ENCODE measurements around the gene NR6A1.

NR6A1 gene

GRCh38 chr9:124694414-124695279 is 76.5 kb downstream of the NR6A1 start:
- Histone ChIP-seq H3K27me3 (ENCODE audit: control insufficient read depth in 1 of 2, insufficient read depth in 2 of 2, low read length in 2 of 2) (no peaks in the 10 kb centered on the region), H3K4me3 (ENCODE audit: low read depth in 1 of 2, low read length in 2 of 2) (no peak overlapping the region), H3K27ac (ENCODE audit: low read depth, low read length) (no peak overlapping the region), H3K9me3 (ENCODE audit: control insufficient read depth in 1 of 2, low read length in 2 of 2) (no peaks in the 10 kb centered on the region), H3K36me3 (ENCODE audit: control insufficient read depth in 1 of 2, insufficient read depth in 2 of 2, low read length in 2 of 2) (no peaks in the 10 kb centered on the region), H3K4me1 (ENCODE audit: control insufficient read depth in 1 of 2, insufficient read depth in 2 of 2, low read length in 2 of 2) (no peaks in the 10 kb centered on the region), H3K9ac (ENCODE audit: low read depth in 1 of 2, low read length in 2 of 2) (no peak overlapping the region)

GRCh38 chr9:124693403-124693802 is 77.7 kb downstream of the NR6A1 start:
- H3K4me3 ChIP-seq (ENCODE audit: low read depth in 1 of 2, low read length in 2 of 2) = no peak overlapping the region
- H3K9ac ChIP-seq (ENCODE audit: low read depth in 1 of 2, low read length in 2 of 2) = no peak overlapping the region
- H3K27ac ChIP-seq (ENCODE audit: low read depth, low read length) = no peak overlapping the region
- no peaks in the 10 kb centered on the region for H3K27me3 ChIP-seq (ENCODE audit: control insufficient read depth in 1 of 2, insufficient read depth in 2 of 2, low read length in 2 of 2)
- H3K4me1 ChIP-seq (ENCODE audit: control insufficient read depth in 1 of 2, insufficient read depth in 2 of 2, low read length in 2 of 2) = no peaks in the 10 kb centered on the region
- no peaks in the 10 kb centered on the region for H3K36me3 ChIP-seq (ENCODE audit: control insufficient read depth in 1 of 2, insufficient read depth in 2 of 2, low read length in 2 of 2)
- no peaks in the 10 kb centered on the region for H3K9me3 ChIP-seq (ENCODE audit: control insufficient read depth in 1 of 2, low read length in 2 of 2)

- no peaks in the 10 kb centered on the region for H3K27me3 ChIP-seq (ENCODE audit: control insufficient read depth in 1 of 2, insufficient read depth in 2 of 2, low read length in 2 of 2)
- no peak overlapping the region for H3K9ac ChIP-seq (ENCODE audit: low read depth in 1 of 2, low read length in 2 of 2)
- no peaks in the 10 kb centered on the region for H3K4me1 ChIP-seq (ENCODE audit: control insufficient read depth in 1 of 2, insufficient read depth in 2 of 2, low read length in 2 of 2)
These were observed 82.7 kb downstream of the NR6A1 start for GRCh38 chr9:124688238-124688904.

GRCh38 chr9:124686918-124687317 is 84.2 kb downstream of the NR6A1 start:
- H3K9ac ChIP-seq (ENCODE audit: low read depth in 1 of 2, low read length in 2 of 2) = no peak overlapping the region
- no peaks in the 10 kb centered on the region for H3K4me1 ChIP-seq (ENCODE audit: control insufficient read depth in 1 of 2, insufficient read depth in 2 of 2, low read length in 2 of 2)
- no peaks in the 10 kb centered on the region for H3K9me3 ChIP-seq (ENCODE audit: control insufficient read depth in 1 of 2, low read length in 2 of 2)
- no peak overlapping the region for H3K4me3 ChIP-seq (ENCODE audit: low read depth in 1 of 2, low read length in 2 of 2)
- no peak overlapping the region for H3K27ac ChIP-seq (ENCODE audit: low read depth, low read length)
- no peaks in the 10 kb centered on the region for H3K36me3 ChIP-seq (ENCODE audit: control insufficient read depth in 1 of 2, insufficient read depth in 2 of 2, low read length in 2 of 2)
- no peaks in the 10 kb centered on the region for H3K27me3 ChIP-seq (ENCODE audit: control insufficient read depth in 1 of 2, insufficient read depth in 2 of 2, low read length in 2 of 2)

More at GRCh38 chr9:124688238-124688904, 82.7 kb downstream of the NR6A1 start:
- Histone ChIP-seq H3K27ac (ENCODE audit: low read depth, low read length) (no peak overlapping the region), H3K9me3 (ENCODE audit: control insufficient read depth in 1 of 2, low read length in 2 of 2) (no peaks in the 10 kb centered on the region), H3K36me3 (ENCODE audit: control insufficient read depth in 1 of 2, insufficient read depth in 2 of 2, low read length in 2 of 2) (no peaks in the 10 kb centered on the region), H3K4me3 (ENCODE audit: low read depth in 1 of 2, low read length in 2 of 2) (no peak overlapping the region)

- no peak overlapping the region for H3K27ac ChIP-seq (ENCODE audit: low read depth, low read length)
- H3K9me3 ChIP-seq (ENCODE audit: control insufficient read depth in 1 of 2, low read length in 2 of 2) = no peaks in the 10 kb centered on the region
- no peaks in the 10 kb centered on the region for H3K27me3 ChIP-seq (ENCODE audit: control insufficient read depth in 1 of 2, insufficient read depth in 2 of 2, low read length in 2 of 2)
- H3K36me3 ChIP-seq (ENCODE audit: control insufficient read depth in 1 of 2, insufficient read depth in 2 of 2, low read length in 2 of 2) = no peaks in the 10 kb centered on the region
- no peaks in the 10 kb centered on the region for H3K4me1 ChIP-seq (ENCODE audit: control insufficient read depth in 1 of 2, insufficient read depth in 2 of 2, low read length in 2 of 2)
- no peak overlapping the region for H3K9ac ChIP-seq (ENCODE audit: low read depth in 1 of 2, low read length in 2 of 2)
- no peak overlapping the region for H3K4me3 ChIP-seq (ENCODE audit: low read depth in 1 of 2, low read length in 2 of 2)
These were observed 85.9 kb downstream of the NR6A1 start for GRCh38 chr9:124685217-124685616.

GRCh38 chr9:124684169-124684568 is 86.9 kb downstream of the NR6A1 start:
- Histone ChIP-seq H3K4me1 (ENCODE audit: control insufficient read depth in 1 of 2, insufficient read depth in 2 of 2, low read length in 2 of 2) (no peaks in the 10 kb centered on the region), H3K9me3 (ENCODE audit: control insufficient read depth in 1 of 2, low read length in 2 of 2) (no peaks in the 10 kb centered on the region), H3K27ac (ENCODE audit: low read depth, low read length) (no peak overlapping the region), H3K9ac (ENCODE audit: low read depth in 1 of 2, low read length in 2 of 2) (no peak overlapping the region), H3K4me3 (ENCODE audit: low read depth in 1 of 2, low read length in 2 of 2) (no peak overlapping the region), H3K27me3 (ENCODE audit: control insufficient read depth in 1 of 2, insufficient read depth in 2 of 2, low read length in 2 of 2) (no peaks in the 10 kb centered on the region), H3K36me3 (ENCODE audit: control insufficient read depth in 1 of 2, insufficient read depth in 2 of 2, low read length in 2 of 2) (no peaks in the 10 kb centered on the region)

GRCh38 chr9:124683043-124683442 is 88.1 kb downstream of the NR6A1 start:
- Histone ChIP-seq H3K36me3 (ENCODE audit: control insufficient read depth in 1 of 2, insufficient read depth in 2 of 2, low read length in 2 of 2) (no peaks in the 10 kb centered on the region), H3K9me3 (ENCODE audit: control insufficient read depth in 1 of 2, low read length in 2 of 2) (no peaks in the 10 kb centered on the region), H3K4me1 (ENCODE audit: control insufficient read depth in 1 of 2, insufficient read depth in 2 of 2, low read length in 2 of 2) (no peaks in the 10 kb centered on the region), H3K27ac (ENCODE audit: low read depth, low read length) (no peak overlapping the region), H3K4me3 (ENCODE audit: low read depth in 1 of 2, low read length in 2 of 2) (no peak overlapping the region), H3K9ac (ENCODE audit: low read depth in 1 of 2, low read length in 2 of 2) (no peak overlapping the region), H3K27me3 (ENCODE audit: control insufficient read depth in 1 of 2, insufficient read depth in 2 of 2, low read length in 2 of 2) (no peaks in the 10 kb centered on the region)

GRCh38 chr9:124680714-124681390 is 90.3 kb downstream of the NR6A1 start:
- Histone ChIP-seq H3K27me3 (ENCODE audit: control insufficient read depth in 1 of 2, insufficient read depth in 2 of 2, low read length in 2 of 2) (no peaks in the 10 kb centered on the region), H3K4me3 (ENCODE audit: low read depth in 1 of 2, low read length in 2 of 2) (no peak overlapping the region), H3K36me3 (ENCODE audit: control insufficient read depth in 1 of 2, insufficient read depth in 2 of 2, low read length in 2 of 2) (no peaks in the 10 kb centered on the region), H3K27ac (ENCODE audit: low read depth, low read length) (no peak overlapping the region), H3K9ac (ENCODE audit: low read depth in 1 of 2, low read length in 2 of 2) (no peak overlapping the region), H3K4me1 (ENCODE audit: control insufficient read depth in 1 of 2, insufficient read depth in 2 of 2, low read length in 2 of 2) (peaks cover 0 to 2% of the 10 kb centered on the region in 2 donors), H3K9me3 (ENCODE audit: control insufficient read depth in 1 of 2, low read length in 2 of 2) (no peaks in the 10 kb centered on the region)

GRCh38 chr9:124680049-124680448 is 91.1 kb downstream of the NR6A1 start:
- Histone ChIP-seq H3K9ac (ENCODE audit: low read depth in 1 of 2, low read length in 2 of 2) (no peak overlapping the region), H3K9me3 (ENCODE audit: control insufficient read depth in 1 of 2, low read length in 2 of 2) (no peaks in the 10 kb centered on the region), H3K36me3 (ENCODE audit: control insufficient read depth in 1 of 2, insufficient read depth in 2 of 2, low read length in 2 of 2) (no peaks in the 10 kb centered on the region), H3K27me3 (ENCODE audit: control insufficient read depth in 1 of 2, insufficient read depth in 2 of 2, low read length in 2 of 2) (no peaks in the 10 kb centered on the region), H3K27ac (ENCODE audit: low read depth, low read length) (no peak overlapping the region), H3K4me3 (ENCODE audit: low read depth in 1 of 2, low read length in 2 of 2) (no peak overlapping the region), H3K4me1 (ENCODE audit: control insufficient read depth in 1 of 2, insufficient read depth in 2 of 2, low read length in 2 of 2) (peaks cover 0 to 6% of the 10 kb centered on the region in 2 donors)

- H3K9me3 ChIP-seq (ENCODE audit: control insufficient read depth in 1 of 2, low read length in 2 of 2) = no peaks in the 10 kb centered on the region
- no peaks in the 10 kb centered on the region for H3K36me3 ChIP-seq (ENCODE audit: control insufficient read depth in 1 of 2, insufficient read depth in 2 of 2, low read length in 2 of 2)
- peaks cover 0 to 6% of the 10 kb centered on the region in 2 donors for H3K4me1 ChIP-seq (ENCODE audit: control insufficient read depth in 1 of 2, insufficient read depth in 2 of 2, low read length in 2 of 2)
- no peak overlapping the region for H3K4me3 ChIP-seq (ENCODE audit: low read depth in 1 of 2, low read length in 2 of 2)
- H3K27ac ChIP-seq (ENCODE audit: low read depth, low read length) = no peak overlapping the region
- H3K9ac ChIP-seq (ENCODE audit: low read depth in 1 of 2, low read length in 2 of 2) = no peak overlapping the region
- no peaks in the 10 kb centered on the region for H3K27me3 ChIP-seq (ENCODE audit: control insufficient read depth in 1 of 2, insufficient read depth in 2 of 2, low read length in 2 of 2)
These were observed 95.0 kb downstream of the NR6A1 start for GRCh38 chr9:124676159-124676551.

Data from duodenal mucosa (tissue), 2 donors.